ENCODE results near the gene FBXW11. TPM values are rescaled to one million over a fixed set of nuclear protein-coding genes. Genes with fewer than 3 reads are reported as not detected.

Gene FBXW11
- total RNA-seq (2014; rRNA removed; shearing (Covaris generic)): 45.3 and 58.3 TPM in 2 replicates

- peak; percentile 94 for DNase-seq (ENCODE audit: low read depth)
Observed at GRCh38 chr5:172006321-172007174, at the start of gene FBXW11. Gene FBXW11 (minus strand): TSS chr5:172006638. CDS start chr5:172006502, 136 bp downstream.

GRCh38 chr5:172055996-172056395, 49.6 kb upstream of the FBXW11 start:
- no peak for DNase-seq (ENCODE audit: low read depth)

- DNase-seq (ENCODE audit: low read depth): no peak
Observed at GRCh38 chr5:172055421-172055820, 49.0 kb upstream of the FBXW11 start.

GRCh38 chr5:172054611-172055153, 48.2 kb upstream of the FBXW11 start:
- no peak for DNase-seq (ENCODE audit: low read depth)

GRCh38 chr5:172052450-172053236, 46.2 kb upstream of the FBXW11 start:
- peak; percentile 45 for DNase-seq (ENCODE audit: low read depth)

GRCh38 chr5:172051643-172052339, 45.4 kb upstream of the FBXW11 start:
- DNase-seq (ENCODE audit: low read depth): no peak

GRCh38 chr5:172050080-172050479, 43.6 kb upstream of the FBXW11 start:
- DNase-seq (ENCODE audit: low read depth): no peak

GRCh38 chr5:172049226-172049796, 42.9 kb upstream of the FBXW11 start:
- DNase-seq (ENCODE audit: low read depth): no peak

- DNase-seq (ENCODE audit: low read depth): peak; percentile 91
Observed at GRCh38 chr5:172048539-172049101, 42.2 kb upstream of the FBXW11 start.

- DNase-seq (ENCODE audit: low read depth): no peak
Observed at GRCh38 chr5:172048170-172048422, 41.7 kb upstream of the FBXW11 start.

- no peak for DNase-seq (ENCODE audit: low read depth)
Observed at GRCh38 chr5:172046593-172046992, 40.2 kb upstream of the FBXW11 start.

- no peak for DNase-seq (ENCODE audit: low read depth)
Observed at GRCh38 chr5:172045315-172045632, 38.8 kb upstream of the FBXW11 start.

GRCh38 chr5:172044631-172045314, 38.3 kb upstream of the FBXW11 start:
- no peak for DNase-seq (ENCODE audit: low read depth)

- DNase-seq (ENCODE audit: low read depth): no peak
Observed at GRCh38 chr5:172043865-172044264, 37.4 kb upstream of the FBXW11 start.

GRCh38 chr5:172042183-172042582, 35.7 kb upstream of the FBXW11 start:
- DNase-seq (ENCODE audit: low read depth): no peak

GRCh38 chr5:172038167-172038566, 31.7 kb upstream of the FBXW11 start:
- no peak for DNase-seq (ENCODE audit: low read depth)

- DNase-seq (ENCODE audit: low read depth): no peak
Observed at GRCh38 chr5:172035049-172035448, 28.6 kb upstream of the FBXW11 start.

GRCh38 chr5:172031894-172032461, 25.5 kb upstream of the FBXW11 start:
- no peak for DNase-seq (ENCODE audit: low read depth)

- DNase-seq (ENCODE audit: low read depth): no peak
Observed at GRCh38 chr5:172029876-172030275, 23.4 kb upstream of the FBXW11 start.

- DNase-seq (ENCODE audit: low read depth): no peak
Observed at GRCh38 chr5:172028167-172028566, 21.7 kb upstream of the FBXW11 start.

All from RPMI7951 (cell line).